Panc1 (cell line): ENCODE results near the gene PPARGC1A. TPM values are rescaled to one million over a fixed set of nuclear protein-coding genes. Genes with fewer than 3 reads are reported as not detected.

Experiments
- ATAC-seq: fragments of 200-7000 bp; cut with Tn5 transposase; 2 replicates; pipeline ENCODE4 v1.9.1; 2020; ENCODE audit warnings: mild to moderate bottlenecking, moderate library complexity
- BruUV-seq: library from RNA; stranded (reverse); fragments of 400-500 nt; replicated peaks from 2 replicates; lab custom pipeline; 2021; lab: Mats Ljungman, UMichigan
- CTCF ChIA-PET: fragments of 300-600 bp; sonication (Branson Sonifier 250); formaldehyde crosslinking; loops from one replicate; lab custom pipeline; 2022; ENCODE audit warnings: antibody characterized with exemption; lab: Charles Lee
- POLR2A ChIA-PET: fragments of 300-600 bp; sonication (Branson Sonifier 250); formaldehyde crosslinking; loops from one replicate; lab custom pipeline; 2022; ENCODE audit warnings: antibody characterized with exemption; lab: Charles Lee
- DNase-seq: peaks from one replicate; pipeline ENCODE4 v3.0.0-alpha.2; 2010; ENCODE audit warnings: low read depth, low spot score
- H3K27ac ChIP-seq: 2 replicates; pipeline ENCODE4 v1.5.1; 2011; ENCODE audit warnings: mild to moderate bottlenecking, low read length, inconsistent platforms
- H3K27me3 ChIP-seq: fragments of 200-500 bp; sonication (Bioruptor generic); 2 replicates; pipeline ENCODE4 v1.6.0; 2014; ENCODE audit warnings: low read length, inconsistent platforms; ENCODE audit not compliant: control insufficient read depth, insufficient read depth
- H3K36me3 ChIP-seq: fragments of 200-500 bp; sonication (Bioruptor generic); 2 replicates; pipeline ENCODE4 v1.5.1; 2014; ENCODE audit warnings: inconsistent platforms, mild to moderate bottlenecking, low read length, moderate library complexity; ENCODE audit not compliant: control insufficient read depth, insufficient read depth
- H3K4me1 ChIP-seq: 2 replicates; pipeline ENCODE4 v1.5.1; 2011; ENCODE audit warnings: inconsistent platforms, mild to moderate bottlenecking, low read length, moderate library complexity; ENCODE audit not compliant: control insufficient read depth, insufficient read depth
- H3K4me3 ChIP-seq, 2 experiments: 2 replicates each; pipeline ENCODE4 v1.5.1; 2011 to 2012; ENCODE audit warnings: low read depth in 2 of 2, low read length in 2 of 2, mild to moderate bottlenecking in 2 of 2, inconsistent platforms in 1 of 2, moderate library complexity in 1 of 2
- H3K9me3 ChIP-seq: fragments of 200-500 bp; sonication (Bioruptor generic); 2 replicates; pipeline ENCODE4 v1.5.1; 2014; ENCODE audit warnings: low read depth, mild to moderate bottlenecking, inconsistent platforms, low read length, moderate library complexity; ENCODE audit not compliant: control insufficient read depth, insufficient read depth
- POLR2AphosphoS5 ChIP-seq: IDR thresholded peaks from 2 replicates; pipeline ENCODE4 v1.6.1; 2012; ENCODE audit warnings: mild to moderate bottlenecking, low read depth, low read length, moderate library complexity
- SIN3A ChIP-seq: IDR thresholded peaks from 2 replicates; pipeline ENCODE4 v1.6.1; 2012; ENCODE audit warnings: low read depth, mild to moderate bottlenecking, low read length, moderate library complexity, borderline replicate concordance; ENCODE audit not compliant: insufficient read depth
- TCF7L2 ChIP-seq: IDR thresholded peaks from 2 replicates; pipeline ENCODE4 v1.6.1; 2011; ENCODE audit warnings: mild to moderate bottlenecking, low read depth, low read length, inconsistent platforms
- in situ Hi-C: cut with HindIII; loops from 2 replicates; pipeline ENCODE4 v1.10.0; 2016; ENCODE audit warnings: low sequenced_read_pairs, low pct_unique_long_range_greater_than_20kb
- intact Hi-C: fragments of 100-400 bp; cut with micrococcal nuclease; formaldehyde crosslinking; loops from one replicate; pipeline ENCODE4 v1.10.0; 2022; ENCODE audit not compliant: unreplicated experiment
- total RNA-seq: library from RNA; stranded (reverse); gene quantifications from one replicate; pipeline ENCODE4 v1.2.1, GENCODE V29; 2021; ENCODE audit not compliant: unreplicated experiment
- TF ChIP-seq, protein P1 (sequence below), 2 experiments: IDR thresholded peaks; 2 replicates each; pipeline ENCODE4 v1.6.1; 2011 to 2012; ENCODE audit warnings: low read depth in 2 of 2, control low read depth in 1 of 2, low read length in 1 of 2, mild to moderate bottlenecking in 1 of 2, moderate library complexity in 1 of 2; ENCODE audit not compliant: insufficient read depth in 1 of 2
- TF ChIP-seq, protein P2 (sequence below): fragments of 450-650 bp; IDR thresholded peaks from 2 replicates; pipeline ENCODE4 v1.5.1; 2017; ENCODE audit warnings: mild to moderate bottlenecking

Gene PPARGC1A
- total RNA-seq, 1 experiment from 2014 or later: 0.59 TPM

DNA sequence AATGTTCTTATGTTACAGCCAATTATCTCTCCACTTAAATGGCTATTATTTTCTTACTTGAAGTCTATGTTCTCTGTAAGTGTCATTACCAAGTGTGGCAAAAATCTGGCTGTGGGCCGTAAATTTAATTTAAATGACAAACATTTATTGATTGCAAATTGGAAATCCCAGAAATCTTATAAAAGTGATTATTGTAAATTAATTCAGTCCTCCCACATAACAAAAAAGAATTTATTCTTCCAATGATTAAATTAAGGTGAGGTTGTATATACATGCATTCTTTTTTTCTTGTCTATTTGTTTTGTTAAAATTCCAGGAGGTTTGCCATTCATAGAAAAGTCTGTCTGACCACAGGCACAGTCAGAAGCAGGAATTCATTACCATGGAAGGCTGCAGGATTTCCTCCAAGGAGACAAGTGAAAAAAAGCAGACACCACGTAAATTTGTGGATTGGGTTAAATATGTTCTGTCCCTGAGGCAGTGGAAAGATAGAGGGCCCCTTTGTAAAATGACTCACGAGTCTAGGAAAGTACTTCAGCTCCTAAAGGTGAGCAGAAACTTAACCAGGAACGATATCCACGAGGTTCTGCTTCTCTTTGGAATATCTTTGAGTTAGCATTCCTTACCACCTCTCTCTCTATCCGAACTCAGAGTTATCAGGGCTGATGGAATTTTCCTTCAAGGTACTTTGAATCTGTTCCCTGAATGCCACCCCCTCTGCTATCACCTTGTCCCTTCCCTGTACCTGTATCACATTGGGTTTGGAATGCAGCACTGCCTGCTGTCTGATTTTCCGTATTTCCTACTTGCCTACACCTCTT, 10.7 kb downstream of the PPARGC1A start:
- CTCF ChIA-PET: no interaction called here

DNA sequence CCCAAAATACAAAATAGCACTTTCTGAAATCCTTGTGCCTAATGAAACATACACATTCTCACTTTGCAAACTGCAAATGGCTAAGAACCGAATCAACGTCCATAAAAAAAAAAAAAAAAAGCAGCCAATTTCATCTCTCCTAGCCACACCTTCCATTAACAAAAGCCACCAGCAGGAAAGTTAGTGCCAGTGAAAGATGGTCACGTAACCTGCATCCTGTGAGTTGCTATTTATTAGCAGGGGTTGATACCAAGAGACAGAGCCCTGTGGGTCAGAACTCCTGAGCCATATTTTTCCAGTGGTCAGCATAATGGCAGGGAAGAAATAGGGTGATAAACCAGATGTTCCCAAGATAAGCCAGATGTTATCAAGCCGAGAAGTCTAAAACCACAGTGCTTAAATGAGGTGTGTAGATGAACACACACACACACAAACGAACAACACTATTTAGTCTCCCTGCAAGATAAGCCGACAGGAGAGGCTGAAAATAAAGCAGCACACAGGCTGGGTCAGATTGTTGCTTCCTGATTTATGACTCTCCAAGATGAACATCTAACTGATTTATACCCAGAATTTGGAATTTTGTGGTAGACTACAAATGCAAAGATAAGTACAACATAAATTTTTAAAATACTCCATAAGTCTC, 11.5 kb downstream of the PPARGC1A start:
- POLR2A ChIA-PET: no interaction called here
- TF ChIP-seq, protein P1, sequence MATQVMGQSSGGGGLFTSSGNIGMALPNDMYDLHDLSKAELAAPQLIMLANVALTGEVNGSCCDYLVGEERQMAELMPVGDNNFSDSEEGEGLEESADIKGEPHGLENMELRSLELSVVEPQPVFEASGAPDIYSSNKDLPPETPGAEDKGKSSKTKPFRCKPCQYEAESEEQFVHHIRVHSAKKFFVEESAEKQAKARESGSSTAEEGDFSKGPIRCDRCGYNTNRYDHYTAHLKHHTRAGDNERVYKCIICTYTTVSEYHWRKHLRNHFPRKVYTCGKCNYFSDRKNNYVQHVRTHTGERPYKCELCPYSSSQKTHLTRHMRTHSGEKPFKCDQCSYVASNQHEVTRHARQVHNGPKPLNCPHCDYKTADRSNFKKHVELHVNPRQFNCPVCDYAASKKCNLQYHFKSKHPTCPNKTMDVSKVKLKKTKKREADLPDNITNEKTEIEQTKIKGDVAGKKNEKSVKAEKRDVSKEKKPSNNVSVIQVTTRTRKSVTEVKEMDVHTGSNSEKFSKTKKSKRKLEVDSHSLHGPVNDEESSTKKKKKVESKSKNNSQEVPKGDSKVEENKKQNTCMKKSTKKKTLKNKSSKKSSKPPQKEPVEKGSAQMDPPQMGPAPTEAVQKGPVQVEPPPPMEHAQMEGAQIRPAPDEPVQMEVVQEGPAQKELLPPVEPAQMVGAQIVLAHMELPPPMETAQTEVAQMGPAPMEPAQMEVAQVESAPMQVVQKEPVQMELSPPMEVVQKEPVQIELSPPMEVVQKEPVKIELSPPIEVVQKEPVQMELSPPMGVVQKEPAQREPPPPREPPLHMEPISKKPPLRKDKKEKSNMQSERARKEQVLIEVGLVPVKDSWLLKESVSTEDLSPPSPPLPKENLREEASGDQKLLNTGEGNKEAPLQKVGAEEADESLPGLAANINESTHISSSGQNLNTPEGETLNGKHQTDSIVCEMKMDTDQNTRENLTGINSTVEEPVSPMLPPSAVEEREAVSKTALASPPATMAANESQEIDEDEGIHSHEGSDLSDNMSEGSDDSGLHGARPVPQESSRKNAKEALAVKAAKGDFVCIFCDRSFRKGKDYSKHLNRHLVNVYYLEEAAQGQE (IDR thresholded peaks at IDR 0.05; ENCODE audit: insufficient read depth in 1 of 2, low read depth in 2 of 2, low read length in 1 of 2): no peak
- no peak for TF ChIP-seq SIN3A
- no peak for TF ChIP-seq TCF7L2
- no peak for TF ChIP-seq POLR2AphosphoS5
- TF ChIP-seq, protein P2, sequence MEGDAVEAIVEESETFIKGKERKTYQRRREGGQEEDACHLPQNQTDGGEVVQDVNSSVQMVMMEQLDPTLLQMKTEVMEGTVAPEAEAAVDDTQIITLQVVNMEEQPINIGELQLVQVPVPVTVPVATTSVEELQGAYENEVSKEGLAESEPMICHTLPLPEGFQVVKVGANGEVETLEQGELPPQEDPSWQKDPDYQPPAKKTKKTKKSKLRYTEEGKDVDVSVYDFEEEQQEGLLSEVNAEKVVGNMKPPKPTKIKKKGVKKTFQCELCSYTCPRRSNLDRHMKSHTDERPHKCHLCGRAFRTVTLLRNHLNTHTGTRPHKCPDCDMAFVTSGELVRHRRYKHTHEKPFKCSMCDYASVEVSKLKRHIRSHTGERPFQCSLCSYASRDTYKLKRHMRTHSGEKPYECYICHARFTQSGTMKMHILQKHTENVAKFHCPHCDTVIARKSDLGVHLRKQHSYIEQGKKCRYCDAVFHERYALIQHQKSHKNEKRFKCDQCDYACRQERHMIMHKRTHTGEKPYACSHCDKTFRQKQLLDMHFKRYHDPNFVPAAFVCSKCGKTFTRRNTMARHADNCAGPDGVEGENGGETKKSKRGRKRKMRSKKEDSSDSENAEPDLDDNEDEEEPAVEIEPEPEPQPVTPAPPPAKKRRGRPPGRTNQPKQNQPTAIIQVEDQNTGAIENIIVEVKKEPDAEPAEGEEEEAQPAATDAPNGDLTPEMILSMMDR: no peak
- no TSS peak for BruUV-seq
- intact Hi-C loops: no loop called here
- in situ Hi-C loops: no loop called here
- Histone ChIP-seq H3K4me1 (no peaks in the 10 kb centered on the region), H3K27ac (no peak overlapping the region), H3K4me3 (no peak overlapping the region), H3K36me3 (no peaks in the 10 kb centered on the region), H3K27me3 (no peaks in the 10 kb centered on the region), H3K9me3 (no peaks in the 10 kb centered on the region)
- ATAC-seq (no peak), DNase-seq (no peak)
- CTCF ChIA-PET: no interaction called here

More for the DNA sequence above, 10.7 kb downstream of the PPARGC1A start:
- Histone ChIP-seq H3K36me3 (no peaks in the 10 kb centered on the region), H3K4me1 (no peaks in the 10 kb centered on the region), H3K9me3 (no peaks in the 10 kb centered on the region), H3K4me3 (no peak overlapping the region), H3K27me3 (no peaks in the 10 kb centered on the region), H3K27ac (no peak overlapping the region)
- ATAC-seq (no peak), DNase-seq (no peak)
- intact Hi-C loops (no loop called here), in situ Hi-C loops (no loop called here)
- POLR2A ChIA-PET: no interaction called here
- TF ChIP-seq POLR2AphosphoS5: no peak
- TF ChIP-seq TCF7L2: no peak
- TF ChIP-seq, protein P2: no peak
- BruUV-seq: no TSS peak
